Hepatocyte (in vitro differentiated cells): Measurements from ENCODE around the gene IGF2BP1. TPM values are rescaled to one million over a fixed set of nuclear protein-coding genes. Genes with fewer than 3 reads are reported as not detected.
A peak's percentile ranks its signal among the peaks of the same experiment; 100 is the strongest.

Experiments
- DNase-seq: peaks from one replicate; pipeline ENCODE4 v3.0.0-alpha.2; 2016; ENCODE audit warnings: low spot score
- H2AFZ ChIP-seq: fragments of 200-600 bp; sonication (generic); 2 replicates; pipeline ENCODE4 v1.6.0; 2016; ENCODE audit warnings: antibody characterized with exemption, mild to moderate bottlenecking
- H3K27ac ChIP-seq: fragments of 200-600 bp; sonication (generic); 2 replicates; pipeline ENCODE4 v1.5.1; 2016; ENCODE audit warnings: mild to moderate bottlenecking
- H3K27me3 ChIP-seq: fragments of 200-600 bp; sonication (generic); 2 replicates; pipeline ENCODE4 v1.6.1; 2016
- H3K36me3 ChIP-seq: fragments of 200-600 bp; sonication (generic); replicated peaks from 2 replicates; pipeline ENCODE4 v1.5.1; 2016; ENCODE audit warnings: low read depth; ENCODE audit not compliant: insufficient read depth
- H3K4me1 ChIP-seq: fragments of 200-600 bp; sonication (generic); 2 replicates; pipeline ENCODE4 v1.5.1; 2016; ENCODE audit warnings: mild to moderate bottlenecking, moderate library complexity; ENCODE audit not compliant: insufficient read depth
- H3K4me2 ChIP-seq: fragments of 200-600 bp; sonication (generic); 2 replicates; pipeline ENCODE4 v1.6.0; 2016
- H3K4me3 ChIP-seq: fragments of 200-600 bp; sonication (generic); 2 replicates; pipeline ENCODE4 v1.5.1; 2016; ENCODE audit warnings: mild to moderate bottlenecking
- H3K79me2 ChIP-seq: fragments of 200-600 bp; sonication (generic); 2 replicates; pipeline ENCODE4 v1.6.0; 2017; ENCODE audit warnings: mild to moderate bottlenecking
- H3K9me2 ChIP-seq: fragments of 200-600 bp; sonication (generic); replicated peaks from 2 replicates; pipeline ENCODE4 v1.6.0; 2017; ENCODE audit warnings: mild to moderate bottlenecking; ENCODE audit not compliant: insufficient read depth
- H3K9me3 ChIP-seq: fragments of 200-600 bp; sonication (generic); 2 replicates; pipeline ENCODE4 v1.5.1; 2016; ENCODE audit warnings: low read depth, mild to moderate bottlenecking
- H4K20me1 ChIP-seq: fragments of 200-600 bp; sonication (generic); 2 replicates; pipeline ENCODE4 v1.6.0; 2016; ENCODE audit warnings: mild to moderate bottlenecking; ENCODE audit not compliant: insufficient read depth, poor library complexity, severe bottlenecking
- CTCF ChIP-seq: fragments of 200-600 bp; sonication (generic); IDR thresholded peaks from 2 replicates; pipeline ENCODE4 v1.5.1; 2016; ENCODE audit warnings: antibody characterized with exemption, mild to moderate bottlenecking; ENCODE audit not compliant: poor library complexity
- EZH2 ChIP-seq: fragments of 200-600 bp; sonication (generic); IDR thresholded peaks from 2 replicates; pipeline ENCODE4 v1.6.1; 2016; ENCODE audit warnings: antibody characterized with exemption, mild to moderate bottlenecking, borderline replicate concordance
- EZH2phosphoT487 ChIP-seq: fragments of 200-600 bp; sonication (generic); IDR thresholded peaks from one replicate; pipeline ENCODE4 v1.6.1; 2018; ENCODE audit warnings: antibody characterized with exemption, mild to moderate bottlenecking, low read depth, moderate library complexity; ENCODE audit not compliant: unreplicated experiment, severe bottlenecking
- WGBS: methylation state at CpG from one replicate; pipeline ENCODE4 v1.1.6; 2016; ENCODE audit warnings: low lambda C conversion rate; ENCODE audit errors: missing lambda C conversion rate; 5-methylcytosine and 5-hydroxymethylcytosine counted together
- polyA plus RNA-seq: library from polyadenylated mRNA; unstranded; fragments of >200 nt; fragmentation: Nextera tagmentation; extraction: Ambion mirVana; gene quantifications from 2 replicates; pipeline ENCODE4 v1.2.1, GENCODE V29; 2016
- total RNA-seq: library from RNA; depleted of rRNA; stranded (reverse); fragments of >200 nt; gene quantifications from 2 replicates; pipeline ENCODE4 v1.2.3, GENCODE V29; 2014

The IGF2BP1 gene
- total and polyA plus RNA-seq, 2 experiments from 2014 or later, result 40.7 to 50.0 TPM

- no peaks in the 10 kb centered on the region for H3K36me3 ChIP-seq
- H3K9me3 ChIP-seq, result no peaks in the 10 kb centered on the region
- H3K9me2 ChIP-seq, result no peaks in the 10 kb centered on the region
- H3K79me2 ChIP-seq, result no peaks in the 10 kb centered on the region
- 36% methylated on average over 1 of the region's 1 CpG for WGBS
- H3K4me2 ChIP-seq, result no peak overlapping the region
- H4K20me1 ChIP-seq, result no peaks in the 10 kb centered on the region
- H3K27ac ChIP-seq, result no peak overlapping the region
- no peak for DNase-seq
- no peaks in the 10 kb centered on the region for H3K4me1 ChIP-seq
- H2AFZ ChIP-seq, result no peak overlapping the region
- TF ChIP-seq EZH2phosphoT487 (no peak), CTCF (no peak), EZH2 (no peak)
- no peaks in the 10 kb centered on the region for H3K27me3 ChIP-seq
- H3K4me3 ChIP-seq, result no peak overlapping the region
These were observed 89.1 kb downstream of the IGF2BP1 start for GRCh38 chr17:49086316-49086605.

DNA sequence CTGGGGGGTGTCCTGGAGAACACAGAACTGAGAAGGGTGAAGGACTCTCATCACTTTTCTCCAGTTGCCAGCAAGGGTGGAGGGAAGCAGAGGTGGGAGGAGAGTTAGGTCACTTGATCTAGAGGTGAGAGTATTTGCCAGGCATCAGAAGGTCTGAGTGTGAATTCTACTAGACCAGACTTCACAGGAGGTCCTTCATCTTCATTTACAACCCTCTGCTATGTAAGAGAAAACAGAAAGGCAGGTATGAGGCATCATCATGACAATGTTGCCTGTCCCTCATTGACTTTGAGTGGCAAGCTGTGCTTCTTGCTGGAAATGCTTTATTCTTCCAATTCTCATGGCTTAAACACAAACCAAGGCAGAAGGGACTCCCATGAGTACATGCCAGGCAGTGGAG, 89.5 kb downstream of the IGF2BP1 start:
- H4K20me1 ChIP-seq, result no peaks in the 10 kb centered on the region
- no peaks in the 10 kb centered on the region for H3K36me3 ChIP-seq
- H2AFZ ChIP-seq, result no peak overlapping the region
- no peaks in the 10 kb centered on the region for H3K4me1 ChIP-seq
- no peaks in the 10 kb centered on the region for H3K9me3 ChIP-seq
- TF ChIP-seq EZH2 (no peak), EZH2phosphoT487 (no peak), CTCF (no peak)
- no peaks in the 10 kb centered on the region for H3K27me3 ChIP-seq
- H3K4me2 ChIP-seq, result no peak overlapping the region
- no peak overlapping the region for H3K4me3 ChIP-seq
- no peaks in the 10 kb centered on the region for H3K9me2 ChIP-seq
- DNase-seq, result no peak
- H3K79me2 ChIP-seq, result no peaks in the 10 kb centered on the region
- no peak overlapping the region for H3K27ac ChIP-seq

GRCh38 chr17:49089094-49089493, 91.9 kb downstream of the IGF2BP1 start:
- H3K9me2 ChIP-seq, result no peaks in the 10 kb centered on the region
- H3K79me2 ChIP-seq, result no peaks in the 10 kb centered on the region
- DNase-seq, result no peak
- H3K4me1 ChIP-seq, result no peaks in the 10 kb centered on the region
- no peaks in the 10 kb centered on the region for H3K36me3 ChIP-seq
- no peak overlapping the region for H3K27ac ChIP-seq
- no peak overlapping the region for H2AFZ ChIP-seq
- no peak overlapping the region for H3K4me3 ChIP-seq
- 74% methylated on average over 7 of the region's 7 CpGs for WGBS
- H3K27me3 ChIP-seq, result no peaks in the 10 kb centered on the region
- TF ChIP-seq EZH2 (no peak), EZH2phosphoT487 (no peak), CTCF (no peak)
- no peaks in the 10 kb centered on the region for H3K9me3 ChIP-seq
- no peak overlapping the region for H3K4me2 ChIP-seq
- no peaks in the 10 kb centered on the region for H4K20me1 ChIP-seq

DNA sequence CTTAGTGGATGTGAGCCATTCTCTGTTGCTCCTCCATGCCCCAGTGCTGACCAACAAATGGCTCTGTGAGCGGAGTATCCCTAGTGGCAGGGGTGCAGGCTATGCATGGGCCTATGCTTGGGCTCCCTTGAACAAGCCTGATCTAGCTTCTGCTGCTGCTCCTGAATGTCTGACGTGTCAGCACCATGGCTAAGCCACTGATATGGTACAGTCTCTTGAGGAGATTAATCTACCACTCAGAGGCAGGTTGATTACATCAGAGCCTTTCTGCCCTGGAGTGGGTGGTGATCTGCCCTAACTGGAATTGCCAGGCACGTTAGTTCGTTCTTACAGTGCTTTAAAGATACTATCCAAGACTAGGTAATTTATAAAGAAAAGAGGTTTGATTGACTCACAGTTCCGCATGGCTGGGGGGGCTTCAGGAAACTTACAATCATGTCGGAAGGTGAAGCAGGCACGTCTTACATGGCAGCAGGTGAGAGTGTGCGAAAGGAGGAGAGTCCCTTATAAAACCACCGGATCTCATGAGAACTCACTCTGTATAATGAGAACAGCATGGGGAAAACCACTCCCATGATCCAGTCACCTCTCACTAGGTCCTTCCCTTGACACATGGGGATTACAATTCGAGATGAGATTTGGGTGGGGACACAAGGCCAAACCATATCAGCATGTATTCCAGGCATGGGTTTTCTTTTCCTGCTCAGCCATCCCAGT, 93.9 kb downstream of the IGF2BP1 start:
- no peak overlapping the region for H3K4me3 ChIP-seq
- no peaks in the 10 kb centered on the region for H3K9me3 ChIP-seq
- no peak overlapping the region for H2AFZ ChIP-seq
- H3K4me2 ChIP-seq, result no peak overlapping the region
- no peaks in the 10 kb centered on the region for H3K79me2 ChIP-seq
- WGBS, result 78% methylated on average over 10 of the region's 10 CpGs
- H4K20me1 ChIP-seq, result no peaks in the 10 kb centered on the region
- H3K9me2 ChIP-seq, result no peaks in the 10 kb centered on the region
- peak; percentile 33 for DNase-seq
- H3K36me3 ChIP-seq, result no peaks in the 10 kb centered on the region
- no peaks in the 10 kb centered on the region for H3K27me3 ChIP-seq
- TF ChIP-seq EZH2phosphoT487, result no peak
- no peak for TF ChIP-seq CTCF
- TF ChIP-seq EZH2, result no peak
- no peak overlapping the region for H3K27ac ChIP-seq
- no peaks in the 10 kb centered on the region for H3K4me1 ChIP-seq
